HL-60 (cell line): Measurements from ENCODE around the gene GAA.

Experiments used
- DNase-seq, 2 experiments: peaks; one replicate each; pipeline ENCODE4 v3.0.0-alpha.2; 2010 to 2020; ENCODE audit warnings: low read depth in 1 of 2, low spot score in 1 of 2
- H3K27ac ChIP-seq: fragments of 250-450 bp; sonication (Bioruptor Pico); replicated peaks from 2 replicates; pipeline ENCODE4 v1.5.1; 2020; ENCODE audit warnings: mild to moderate bottlenecking, moderate library complexity
- H3K27me3 ChIP-seq: fragments of 250-450 bp; sonication (Bioruptor Pico); 2 replicates; pipeline ENCODE4 v1.5.1; 2021; ENCODE audit warnings: mild to moderate bottlenecking, moderate library complexity; ENCODE audit not compliant: insufficient read depth, poor library complexity, severe bottlenecking
- H3K4me3 ChIP-seq: replicated peaks from 2 replicates; pipeline ENCODE4 v1.5.1; 2011; ENCODE audit warnings: mild to moderate bottlenecking, control low read depth, low read length; ENCODE audit not compliant: insufficient read depth
- GABPA ChIP-seq: IDR thresholded peaks from 2 replicates; pipeline ENCODE4 v1.6.1; 2012; ENCODE audit warnings: low read depth
- POLR2AphosphoS5 ChIP-seq: IDR thresholded peaks from 2 replicates; pipeline ENCODE4 v1.6.1; 2012; ENCODE audit warnings: low read depth
- SPI1 ChIP-seq: IDR thresholded peaks from 2 replicates; pipeline ENCODE4 v1.6.1; 2012; ENCODE audit warnings: low read depth, mild to moderate bottlenecking, borderline replicate concordance
- TF ChIP-seq, protein P1 (sequence below): IDR thresholded peaks from 2 replicates; pipeline ENCODE4 v1.6.1; 2012; ENCODE audit warnings: low read depth; ENCODE audit not compliant: insufficient replicate concordance
- TF ChIP-seq, protein P2 (sequence below): IDR thresholded peaks from one replicate; pipeline ENCODE4 v1.5.1; 2011; ENCODE audit warnings: low read length, control low read depth, inconsistent platforms; ENCODE audit not compliant: insufficient read depth

GAA gene

DNA sequence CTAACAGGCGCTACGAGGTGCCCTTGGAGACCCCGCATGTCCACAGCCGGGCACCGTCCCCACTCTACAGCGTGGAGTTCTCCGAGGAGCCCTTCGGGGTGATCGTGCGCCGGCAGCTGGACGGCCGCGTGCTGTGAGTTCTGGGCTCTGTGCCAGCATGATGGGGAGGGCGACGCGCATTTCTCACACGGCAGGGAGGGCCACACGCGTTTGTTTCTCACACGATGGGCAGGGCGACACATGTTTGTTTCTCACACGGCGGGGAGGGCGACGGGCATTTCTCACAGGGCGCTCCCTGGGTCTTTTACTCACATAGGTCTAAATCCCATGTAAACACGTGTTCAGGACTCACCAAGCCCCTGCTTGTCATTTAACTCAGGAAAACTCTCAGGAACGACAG, 4.4 kb downstream of the GAA start:
- TF ChIP-seq GABPA = no peak
- TF ChIP-seq, protein P1, sequence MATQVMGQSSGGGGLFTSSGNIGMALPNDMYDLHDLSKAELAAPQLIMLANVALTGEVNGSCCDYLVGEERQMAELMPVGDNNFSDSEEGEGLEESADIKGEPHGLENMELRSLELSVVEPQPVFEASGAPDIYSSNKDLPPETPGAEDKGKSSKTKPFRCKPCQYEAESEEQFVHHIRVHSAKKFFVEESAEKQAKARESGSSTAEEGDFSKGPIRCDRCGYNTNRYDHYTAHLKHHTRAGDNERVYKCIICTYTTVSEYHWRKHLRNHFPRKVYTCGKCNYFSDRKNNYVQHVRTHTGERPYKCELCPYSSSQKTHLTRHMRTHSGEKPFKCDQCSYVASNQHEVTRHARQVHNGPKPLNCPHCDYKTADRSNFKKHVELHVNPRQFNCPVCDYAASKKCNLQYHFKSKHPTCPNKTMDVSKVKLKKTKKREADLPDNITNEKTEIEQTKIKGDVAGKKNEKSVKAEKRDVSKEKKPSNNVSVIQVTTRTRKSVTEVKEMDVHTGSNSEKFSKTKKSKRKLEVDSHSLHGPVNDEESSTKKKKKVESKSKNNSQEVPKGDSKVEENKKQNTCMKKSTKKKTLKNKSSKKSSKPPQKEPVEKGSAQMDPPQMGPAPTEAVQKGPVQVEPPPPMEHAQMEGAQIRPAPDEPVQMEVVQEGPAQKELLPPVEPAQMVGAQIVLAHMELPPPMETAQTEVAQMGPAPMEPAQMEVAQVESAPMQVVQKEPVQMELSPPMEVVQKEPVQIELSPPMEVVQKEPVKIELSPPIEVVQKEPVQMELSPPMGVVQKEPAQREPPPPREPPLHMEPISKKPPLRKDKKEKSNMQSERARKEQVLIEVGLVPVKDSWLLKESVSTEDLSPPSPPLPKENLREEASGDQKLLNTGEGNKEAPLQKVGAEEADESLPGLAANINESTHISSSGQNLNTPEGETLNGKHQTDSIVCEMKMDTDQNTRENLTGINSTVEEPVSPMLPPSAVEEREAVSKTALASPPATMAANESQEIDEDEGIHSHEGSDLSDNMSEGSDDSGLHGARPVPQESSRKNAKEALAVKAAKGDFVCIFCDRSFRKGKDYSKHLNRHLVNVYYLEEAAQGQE = no peak
- no peak for TF ChIP-seq SPI1
- TF ChIP-seq, protein P2, sequence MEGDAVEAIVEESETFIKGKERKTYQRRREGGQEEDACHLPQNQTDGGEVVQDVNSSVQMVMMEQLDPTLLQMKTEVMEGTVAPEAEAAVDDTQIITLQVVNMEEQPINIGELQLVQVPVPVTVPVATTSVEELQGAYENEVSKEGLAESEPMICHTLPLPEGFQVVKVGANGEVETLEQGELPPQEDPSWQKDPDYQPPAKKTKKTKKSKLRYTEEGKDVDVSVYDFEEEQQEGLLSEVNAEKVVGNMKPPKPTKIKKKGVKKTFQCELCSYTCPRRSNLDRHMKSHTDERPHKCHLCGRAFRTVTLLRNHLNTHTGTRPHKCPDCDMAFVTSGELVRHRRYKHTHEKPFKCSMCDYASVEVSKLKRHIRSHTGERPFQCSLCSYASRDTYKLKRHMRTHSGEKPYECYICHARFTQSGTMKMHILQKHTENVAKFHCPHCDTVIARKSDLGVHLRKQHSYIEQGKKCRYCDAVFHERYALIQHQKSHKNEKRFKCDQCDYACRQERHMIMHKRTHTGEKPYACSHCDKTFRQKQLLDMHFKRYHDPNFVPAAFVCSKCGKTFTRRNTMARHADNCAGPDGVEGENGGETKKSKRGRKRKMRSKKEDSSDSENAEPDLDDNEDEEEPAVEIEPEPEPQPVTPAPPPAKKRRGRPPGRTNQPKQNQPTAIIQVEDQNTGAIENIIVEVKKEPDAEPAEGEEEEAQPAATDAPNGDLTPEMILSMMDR = no peak
- no peak for TF ChIP-seq POLR2AphosphoS5
- no peak overlapping the region for H3K4me3 ChIP-seq
- no peak overlapping the region for H3K27ac ChIP-seq
- no peak for DNase-seq
- H3K27me3 ChIP-seq = peaks cover 13% of the 10 kb centered on the region

DNA sequence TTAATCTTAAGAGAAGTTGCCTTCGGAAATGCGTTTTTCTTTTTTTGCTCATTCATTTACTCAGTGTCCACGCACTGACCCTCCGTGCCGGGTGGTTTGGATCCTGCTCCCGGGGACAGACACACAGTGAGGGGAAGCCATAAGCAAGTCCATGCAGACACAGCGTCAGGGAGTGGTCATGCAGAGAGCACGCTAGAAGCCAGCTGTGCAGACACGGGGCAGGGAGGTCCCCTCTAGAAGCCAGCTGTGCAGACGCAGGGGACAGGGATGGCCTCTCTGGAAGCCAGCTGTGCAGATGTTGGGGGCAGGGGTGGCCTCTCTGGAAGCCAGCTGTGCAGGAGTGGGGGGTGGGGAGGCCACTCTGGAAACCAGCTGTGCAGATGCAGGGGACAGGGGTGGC, 4.8 kb downstream of the GAA start:
- no peak for DNase-seq
- no peak overlapping the region for H3K4me3 ChIP-seq
- H3K27ac ChIP-seq = no peak overlapping the region
- TF ChIP-seq, protein P2 = no peak
- TF ChIP-seq, protein P1 = no peak
- no peak for TF ChIP-seq SPI1
- TF ChIP-seq GABPA = no peak
- no peak for TF ChIP-seq POLR2AphosphoS5
- peaks cover 13% of the 10 kb centered on the region for H3K27me3 ChIP-seq

DNA sequence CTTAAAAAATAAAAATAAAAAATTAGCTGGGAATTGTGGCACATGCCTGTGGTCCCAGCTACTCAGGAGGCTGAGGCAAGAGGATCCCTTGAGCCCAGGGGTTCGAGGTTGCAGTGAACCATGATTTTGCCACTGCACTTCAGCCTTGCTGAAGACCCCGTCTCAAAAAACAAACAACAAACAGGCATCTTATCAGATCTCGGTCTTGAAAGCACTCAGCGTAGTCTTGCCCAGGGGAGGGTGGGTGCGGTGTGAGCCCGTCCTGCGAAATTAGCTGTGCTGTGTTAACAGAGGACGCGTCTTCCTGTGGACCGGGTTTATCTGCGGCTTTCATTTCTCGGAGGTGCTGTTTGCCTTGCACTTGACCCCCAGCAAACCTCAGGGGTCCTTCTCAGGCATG, 5.4 kb downstream of the GAA start:
- H3K27me3 ChIP-seq = peaks cover 13% of the 10 kb centered on the region
- H3K27ac ChIP-seq = no peak overlapping the region
- H3K4me3 ChIP-seq = no peak overlapping the region
- TF ChIP-seq, protein P2 = no peak
- TF ChIP-seq POLR2AphosphoS5 (no peak), SPI1 (no peak), GABPA (no peak)
- TF ChIP-seq, protein P1 = no peak
- no peak for DNase-seq
